RPMI7951 (cell line): Measurements from ENCODE around the gene CBLIF. TPM values are rescaled to one million over a fixed set of nuclear protein-coding genes. Genes with fewer than 3 reads are reported as not detected.
"Not testable (repeated sequence)": the region's sequence is repeated elsewhere in the genome, so short reads cannot be mapped to it uniquely, and the experiment has no call there.

Experiments
- DNase-seq: peaks from one replicate; pipeline ENCODE4 v3.0.0-alpha.2; 2012; ENCODE audit warnings: low read depth
- total RNA-seq: library from RNA; depleted of rRNA; stranded (reverse); fragments of >200 nt; shearing (Covaris generic); gene quantifications from 2 replicates; pipeline ENCODE4 v1.2.3, GENCODE V29; 2014

CBLIF gene
- total RNA-seq, 1 experiment from 2014 or later, result not detected

GRCh38 chr11:59847626-59848025 lies 2.3 kb upstream of the CBLIF start:
- no peak for DNase-seq

DNA sequence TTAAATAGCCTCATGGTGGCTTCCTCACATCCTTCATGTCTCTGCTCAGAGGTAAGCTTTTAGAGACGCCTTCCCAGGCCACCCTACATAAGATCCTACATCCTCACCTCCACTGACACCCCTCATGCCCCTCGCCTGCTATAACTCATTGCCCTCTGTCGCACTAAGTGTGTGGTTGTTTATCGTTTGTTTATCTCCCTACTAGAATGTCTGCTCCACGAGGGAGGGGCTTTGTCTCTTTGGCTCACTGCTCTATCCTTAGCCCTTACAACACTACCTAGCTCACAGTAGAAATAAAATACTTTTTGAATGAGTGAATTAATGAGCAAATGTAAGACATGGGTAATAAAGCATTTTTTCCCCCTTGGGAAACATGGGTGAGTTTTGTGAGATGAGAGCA lies 1.3 kb upstream of the CBLIF start:
- DNase-seq, result no peak

GRCh38 chr11:59842316-59842715 lies 3.0 kb downstream of the CBLIF start:
- DNase-seq, result no peak

- no peak for DNase-seq
These were observed 3.8 kb downstream of the CBLIF start for GRCh38 chr11:59841514-59841913.

GRCh38 chr11:59839615-59840014 lies 5.7 kb downstream of the CBLIF start:
- DNase-seq, result no peak

DNA sequence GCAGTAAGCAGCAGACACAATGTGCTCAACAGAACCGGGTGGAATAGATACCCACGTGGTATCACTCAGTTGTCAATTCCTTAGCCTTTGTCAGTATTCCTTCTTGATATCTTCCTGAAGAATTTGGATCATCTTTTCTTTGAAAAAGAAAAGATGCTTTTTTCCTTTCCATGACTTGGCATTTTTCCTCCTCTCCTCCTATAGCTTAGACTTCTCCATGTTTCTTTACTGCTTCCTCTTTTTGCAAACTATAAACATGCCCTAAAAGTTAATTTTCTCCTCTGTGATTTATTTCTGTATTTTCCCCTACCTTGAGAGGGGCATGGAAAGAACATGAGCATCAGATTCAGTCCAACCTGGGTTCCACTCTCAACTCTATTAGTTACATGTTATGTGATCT lies 11.7 kb downstream of the CBLIF start:
- no peak for DNase-seq

DNA sequence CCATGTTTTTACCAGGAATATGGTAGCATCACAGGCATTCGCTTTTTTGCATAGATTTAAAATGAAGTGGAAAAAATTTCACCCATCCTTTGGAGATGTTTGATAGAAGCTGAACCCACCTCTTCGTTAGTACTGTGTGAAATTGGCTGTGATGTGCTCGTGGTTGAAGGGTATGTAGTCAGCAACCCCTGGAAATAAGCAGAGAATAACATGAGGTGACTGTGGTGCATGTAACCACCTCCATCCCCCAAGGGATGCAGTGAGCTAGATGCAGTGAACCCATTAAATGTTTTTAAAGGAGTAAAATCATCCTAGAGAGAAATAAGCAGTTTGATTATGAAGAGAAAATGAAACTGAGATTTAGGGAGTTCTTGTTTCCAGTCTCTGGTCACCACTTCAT lies 15.9 kb downstream of the CBLIF start:
- DNase-seq, result no peak

DNA sequence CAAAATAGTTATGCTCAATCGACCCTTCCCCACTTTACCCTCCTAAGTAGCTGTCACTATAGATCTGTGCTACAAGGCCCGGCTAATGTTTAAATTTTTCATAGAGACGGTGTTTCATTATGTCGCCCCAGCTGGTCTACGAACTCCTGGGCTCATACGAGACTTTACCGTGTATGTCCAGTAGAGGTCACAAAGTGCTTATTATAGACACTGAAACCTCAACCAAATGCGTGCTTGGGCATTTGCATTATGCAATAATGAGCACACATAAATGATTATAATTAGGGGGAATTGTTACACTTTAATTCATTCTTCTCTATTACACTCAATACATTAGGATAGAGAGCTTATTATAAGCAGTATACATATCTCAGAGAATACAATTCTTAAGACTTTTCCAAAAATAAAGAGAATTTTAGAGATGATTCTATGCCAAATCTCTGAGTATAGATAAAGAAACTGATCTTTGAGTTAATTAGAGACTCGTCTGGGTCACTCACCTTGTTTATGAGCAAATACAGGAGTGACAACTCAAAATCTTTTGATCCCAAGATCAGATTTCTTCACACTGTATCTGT lies 22.2 kb downstream of the CBLIF start:
- DNase-seq, result peak; percentile 65

- no peak for DNase-seq
These were observed 26.7 kb downstream of the CBLIF start for GRCh38 chr11:59818572-59818971.

- DNase-seq, result not testable (repeated sequence)
These were observed 28.9 kb downstream of the CBLIF start for GRCh38 chr11:59816434-59816833.

- no peak for DNase-seq
These were observed 29.5 kb downstream of the CBLIF start for GRCh38 chr11:59815754-59816153.

GRCh38 chr11:59814021-59814420 lies 31.3 kb downstream of the CBLIF start:
- no peak for DNase-seq

GRCh38 chr11:59813364-59813763 lies 31.9 kb downstream of the CBLIF start:
- no peak for DNase-seq

GRCh38 chr11:59812220-59812619 lies 33.1 kb downstream of the CBLIF start:
- no peak for DNase-seq

DNA sequence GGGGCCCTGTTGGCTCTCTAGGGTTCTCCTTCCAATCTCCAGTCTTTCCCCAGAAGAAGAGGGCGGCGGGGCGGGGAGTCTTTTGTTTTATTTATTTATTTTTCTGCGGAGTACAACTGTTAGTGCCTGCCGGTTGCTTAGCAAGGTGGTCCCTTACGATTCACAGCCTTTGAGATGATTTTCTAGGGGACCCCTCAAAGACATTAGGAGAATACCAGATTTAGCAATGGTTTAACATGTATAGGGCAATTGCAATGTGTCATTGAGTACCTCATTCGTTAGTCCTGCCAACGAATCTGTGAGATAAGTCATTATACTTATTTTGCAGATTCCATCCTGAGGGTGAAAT lies 34.4 kb downstream of the CBLIF start:
- no peak for DNase-seq

DNA sequence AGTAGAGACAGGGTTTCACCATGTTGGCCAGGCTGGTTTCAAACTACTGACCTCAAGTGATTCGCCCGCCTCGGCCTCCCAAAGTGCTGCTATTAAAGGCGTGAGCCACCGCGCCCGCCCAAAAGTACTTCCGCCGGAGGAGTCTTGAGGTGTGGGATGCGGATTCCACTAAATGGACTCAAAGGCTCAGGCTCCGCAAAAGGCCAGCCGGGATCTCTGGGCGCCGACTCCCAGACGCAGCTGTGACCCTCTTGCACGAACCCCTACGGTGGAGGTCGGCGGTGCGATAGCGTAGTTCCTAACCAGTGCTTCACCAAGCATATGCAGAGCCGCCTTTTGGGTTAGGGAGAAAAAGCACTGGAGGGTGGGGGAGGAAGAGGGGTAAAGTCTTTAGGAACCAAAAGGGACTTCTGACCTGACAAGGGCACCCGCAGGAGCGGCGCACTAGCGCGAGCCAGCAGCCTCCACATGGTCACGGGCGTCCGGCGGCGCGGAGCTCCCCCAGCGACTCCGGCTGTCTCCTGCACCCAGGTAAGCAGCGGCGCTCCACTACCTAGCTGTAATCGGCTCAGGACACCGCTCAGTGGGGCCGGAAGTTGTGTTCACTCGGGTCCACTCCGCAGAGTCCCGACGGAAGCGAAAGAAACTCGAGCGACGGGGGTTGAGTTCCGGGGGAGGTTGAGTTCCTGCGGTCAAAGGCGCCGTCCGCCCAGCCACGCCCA lies 34.9 kb downstream of the CBLIF start, which contains the start of gene MRPL16:
MRPL16 (minus strand) TSS at position 590 of the 722 bp plus-strand sequence; CDS start at position 470, 120 bp downstream.
- peak; percentile 87 for DNase-seq

DNA sequence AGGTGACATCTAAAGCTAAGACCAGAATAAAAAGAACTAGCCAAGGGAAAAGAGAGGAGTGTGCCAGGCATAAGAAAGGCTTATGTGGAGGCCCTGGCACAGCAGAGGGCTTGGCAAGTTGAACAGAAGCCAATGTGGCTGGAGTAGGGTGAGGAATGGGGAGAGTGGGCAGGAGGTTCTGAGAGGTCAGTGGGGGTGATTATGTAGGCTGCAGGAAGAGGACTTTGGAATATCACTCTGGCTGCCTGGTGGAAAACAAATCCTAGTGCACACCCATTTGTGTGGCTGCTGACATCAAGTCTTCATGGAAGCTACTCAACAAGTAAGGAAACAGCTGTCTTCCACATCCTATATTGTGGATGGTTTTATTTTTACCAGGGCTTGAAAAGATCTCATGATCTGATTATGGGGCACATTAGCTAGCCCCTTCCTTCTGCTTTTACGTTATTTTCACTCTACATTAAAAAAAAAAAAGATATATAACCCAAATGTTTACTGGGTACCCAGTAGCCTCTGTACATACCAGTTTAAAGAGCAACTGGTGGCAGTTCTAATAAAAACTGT lies 38.2 kb downstream of the CBLIF start:
- DNase-seq, result no peak

GRCh38 chr11:59804061-59804460 lies 41.2 kb downstream of the CBLIF start:
- no peak for DNase-seq

GRCh38 chr11:59802639-59803176 lies 42.6 kb downstream of the CBLIF start:
- peak; percentile 51 for DNase-seq

GRCh38 chr11:59801981-59802638 lies 43.2 kb downstream of the CBLIF start:
- peak; percentile 25 for DNase-seq

DNA sequence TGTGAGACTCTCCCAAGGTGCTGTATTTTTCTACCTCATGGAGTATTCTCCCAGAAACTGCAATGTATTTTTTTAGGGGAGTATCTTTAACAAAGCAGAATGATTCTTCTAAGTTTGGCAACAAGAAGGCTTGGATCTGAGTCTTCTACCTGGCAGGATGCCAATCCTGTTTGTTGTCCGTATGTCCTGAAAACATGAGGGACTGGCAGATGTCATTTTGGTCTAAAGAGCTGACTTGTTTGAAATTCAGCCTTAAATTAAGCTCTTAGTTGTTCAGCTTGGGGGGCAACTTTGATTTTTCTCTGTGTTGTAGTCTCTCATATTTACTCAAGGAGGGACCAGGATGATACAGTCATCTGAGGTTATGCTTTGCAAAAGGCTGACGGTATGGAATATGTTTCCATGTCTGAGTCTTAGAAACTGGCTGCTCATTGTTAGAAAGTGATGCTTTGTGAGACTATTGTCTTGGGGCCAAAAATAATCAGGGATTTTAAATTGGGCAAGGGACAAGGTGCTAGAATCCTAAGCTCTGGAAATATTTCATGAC lies 44.1 kb downstream of the CBLIF start:
- no peak for DNase-seq

- no peak for DNase-seq
These were observed 44.8 kb downstream of the CBLIF start for GRCh38 chr11:59800390-59801025.
